Neural progenitor cell (in vitro differentiated cells): ENCODE measurements around the gene SLC12A7.

Experiments used
- EZH2 ChIP-seq: fragments of 200-600 bp; sonication (generic); IDR thresholded peaks from 2 replicates; pipeline ENCODE4 v1.6.1; 2017; ENCODE audit warnings: antibody characterized with exemption, mild to moderate bottlenecking, moderate library complexity
- EZH2phosphoT487 ChIP-seq: fragments of 200-600 bp; sonication (generic); IDR thresholded peaks from 2 replicates; pipeline ENCODE4 v1.6.1; 2017; ENCODE audit warnings: antibody characterized with exemption
- TF ChIP-seq, protein P1 (sequence below): fragments of 200-600 bp; sonication (generic); IDR thresholded peaks from 2 replicates; pipeline ENCODE4 v1.5.1; 2017; ENCODE audit warnings: antibody characterized with exemption, mild to moderate bottlenecking

DNA sequence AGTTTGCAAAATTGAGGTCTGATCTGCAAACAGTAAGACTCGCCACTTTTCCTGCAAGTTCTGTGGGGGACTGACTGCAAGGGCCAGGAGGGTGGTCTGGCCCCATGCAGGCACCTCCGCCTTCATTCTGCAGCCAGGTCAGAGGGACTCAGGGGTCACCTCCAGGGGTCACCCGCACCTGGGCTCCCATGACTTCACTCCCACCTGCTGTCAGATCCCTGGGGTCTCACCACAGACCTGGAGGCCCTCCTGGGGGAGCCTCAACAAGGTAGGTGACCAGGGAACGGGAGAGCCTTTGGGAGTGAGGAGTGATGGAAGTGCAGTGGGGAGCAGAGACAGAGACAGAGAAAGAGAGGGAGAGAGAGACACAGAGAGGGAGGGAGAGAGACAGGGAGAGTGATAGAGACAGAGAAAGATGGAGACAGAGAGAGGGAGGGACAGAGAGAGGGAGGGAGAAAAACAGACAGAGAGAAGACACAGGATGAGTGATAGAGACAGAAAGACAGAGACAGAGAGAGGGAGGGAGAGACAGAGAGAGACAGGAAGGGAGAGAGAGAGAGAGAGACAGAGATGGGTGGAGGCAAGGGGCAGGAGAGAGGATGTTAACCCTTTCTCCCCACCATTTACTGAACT, 48.0 kb upstream of the SLC12A7 start:
- TF ChIP-seq, protein P1, sequence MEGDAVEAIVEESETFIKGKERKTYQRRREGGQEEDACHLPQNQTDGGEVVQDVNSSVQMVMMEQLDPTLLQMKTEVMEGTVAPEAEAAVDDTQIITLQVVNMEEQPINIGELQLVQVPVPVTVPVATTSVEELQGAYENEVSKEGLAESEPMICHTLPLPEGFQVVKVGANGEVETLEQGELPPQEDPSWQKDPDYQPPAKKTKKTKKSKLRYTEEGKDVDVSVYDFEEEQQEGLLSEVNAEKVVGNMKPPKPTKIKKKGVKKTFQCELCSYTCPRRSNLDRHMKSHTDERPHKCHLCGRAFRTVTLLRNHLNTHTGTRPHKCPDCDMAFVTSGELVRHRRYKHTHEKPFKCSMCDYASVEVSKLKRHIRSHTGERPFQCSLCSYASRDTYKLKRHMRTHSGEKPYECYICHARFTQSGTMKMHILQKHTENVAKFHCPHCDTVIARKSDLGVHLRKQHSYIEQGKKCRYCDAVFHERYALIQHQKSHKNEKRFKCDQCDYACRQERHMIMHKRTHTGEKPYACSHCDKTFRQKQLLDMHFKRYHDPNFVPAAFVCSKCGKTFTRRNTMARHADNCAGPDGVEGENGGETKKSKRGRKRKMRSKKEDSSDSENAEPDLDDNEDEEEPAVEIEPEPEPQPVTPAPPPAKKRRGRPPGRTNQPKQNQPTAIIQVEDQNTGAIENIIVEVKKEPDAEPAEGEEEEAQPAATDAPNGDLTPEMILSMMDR, result no peak
- no peak for TF ChIP-seq EZH2phosphoT487
- TF ChIP-seq EZH2, result no peak
